Epithelial cell of esophagus (primary cell): ENCODE data around the gene TUBA1B.
"Not testable (repeated sequence)": the region's sequence is repeated elsewhere in the genome, so short reads cannot be mapped to it uniquely, and the experiment has no call there.

Experiments
- DNase-seq: peaks from one replicate; pipeline ENCODE4 v3.0.0; 2010; ENCODE audit warnings: low read depth
- H3K4me3 ChIP-seq: 2 replicates; pipeline ENCODE4 v1.5.1; 2011; ENCODE audit warnings: mild to moderate bottlenecking, low read length, control low read depth
- TF ChIP-seq, protein P1 (sequence below): IDR thresholded peaks from 2 replicates; pipeline ENCODE4 v1.5.1; 2011; ENCODE audit warnings: low read depth, mild to moderate bottlenecking, low read length, control low read depth, inconsistent platforms; ENCODE audit not compliant: insufficient read depth; ENCODE audit errors: missing control alignments

The TUBA1B gene

DNA sequence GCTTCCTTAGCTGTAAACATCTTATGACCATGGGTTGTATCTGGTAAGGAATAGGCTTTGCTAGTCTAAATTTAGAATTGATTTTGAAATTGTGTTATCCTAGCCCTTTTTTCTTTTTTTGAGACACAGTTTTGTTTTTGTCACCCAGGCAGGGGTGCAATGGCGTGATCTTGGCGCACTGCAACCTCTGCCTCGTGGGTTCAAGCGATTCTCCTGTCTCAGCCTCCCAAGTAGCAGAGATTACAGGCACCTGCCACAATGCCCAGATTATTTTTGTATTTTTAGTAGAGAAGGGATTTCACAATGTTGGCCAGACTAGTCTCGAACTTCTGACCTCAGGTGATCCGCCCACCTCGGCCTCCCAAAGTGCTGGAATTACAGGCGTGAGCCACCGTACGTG, 2.4 kb upstream of the TUBA1B start:
- no peak overlapping the region for H3K4me3 ChIP-seq
- no peak for DNase-seq
- TF ChIP-seq, protein P1, sequence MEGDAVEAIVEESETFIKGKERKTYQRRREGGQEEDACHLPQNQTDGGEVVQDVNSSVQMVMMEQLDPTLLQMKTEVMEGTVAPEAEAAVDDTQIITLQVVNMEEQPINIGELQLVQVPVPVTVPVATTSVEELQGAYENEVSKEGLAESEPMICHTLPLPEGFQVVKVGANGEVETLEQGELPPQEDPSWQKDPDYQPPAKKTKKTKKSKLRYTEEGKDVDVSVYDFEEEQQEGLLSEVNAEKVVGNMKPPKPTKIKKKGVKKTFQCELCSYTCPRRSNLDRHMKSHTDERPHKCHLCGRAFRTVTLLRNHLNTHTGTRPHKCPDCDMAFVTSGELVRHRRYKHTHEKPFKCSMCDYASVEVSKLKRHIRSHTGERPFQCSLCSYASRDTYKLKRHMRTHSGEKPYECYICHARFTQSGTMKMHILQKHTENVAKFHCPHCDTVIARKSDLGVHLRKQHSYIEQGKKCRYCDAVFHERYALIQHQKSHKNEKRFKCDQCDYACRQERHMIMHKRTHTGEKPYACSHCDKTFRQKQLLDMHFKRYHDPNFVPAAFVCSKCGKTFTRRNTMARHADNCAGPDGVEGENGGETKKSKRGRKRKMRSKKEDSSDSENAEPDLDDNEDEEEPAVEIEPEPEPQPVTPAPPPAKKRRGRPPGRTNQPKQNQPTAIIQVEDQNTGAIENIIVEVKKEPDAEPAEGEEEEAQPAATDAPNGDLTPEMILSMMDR, result no peak

DNA sequence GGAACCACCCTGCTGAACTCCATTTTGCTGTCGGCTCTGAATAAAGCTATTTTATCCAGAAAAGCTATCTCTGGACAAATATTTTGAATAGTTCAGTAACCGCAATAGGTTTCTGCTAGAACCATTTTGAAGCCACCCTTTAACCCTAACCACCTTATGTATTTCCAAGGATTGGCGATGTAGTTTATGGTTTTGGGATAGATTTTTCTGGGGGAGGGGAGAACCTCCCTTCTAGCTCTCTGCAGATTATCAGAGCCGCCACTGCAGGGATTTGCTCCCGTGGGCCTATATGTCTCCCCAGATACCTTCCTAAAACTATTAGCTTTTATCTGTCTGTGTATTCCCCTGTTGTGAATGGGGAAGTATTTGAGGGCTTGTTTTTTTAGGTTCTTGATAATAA, 1.8 kb upstream of the TUBA1B start:
- no peak overlapping the region for H3K4me3 ChIP-seq
- DNase-seq, result no peak

DNA sequence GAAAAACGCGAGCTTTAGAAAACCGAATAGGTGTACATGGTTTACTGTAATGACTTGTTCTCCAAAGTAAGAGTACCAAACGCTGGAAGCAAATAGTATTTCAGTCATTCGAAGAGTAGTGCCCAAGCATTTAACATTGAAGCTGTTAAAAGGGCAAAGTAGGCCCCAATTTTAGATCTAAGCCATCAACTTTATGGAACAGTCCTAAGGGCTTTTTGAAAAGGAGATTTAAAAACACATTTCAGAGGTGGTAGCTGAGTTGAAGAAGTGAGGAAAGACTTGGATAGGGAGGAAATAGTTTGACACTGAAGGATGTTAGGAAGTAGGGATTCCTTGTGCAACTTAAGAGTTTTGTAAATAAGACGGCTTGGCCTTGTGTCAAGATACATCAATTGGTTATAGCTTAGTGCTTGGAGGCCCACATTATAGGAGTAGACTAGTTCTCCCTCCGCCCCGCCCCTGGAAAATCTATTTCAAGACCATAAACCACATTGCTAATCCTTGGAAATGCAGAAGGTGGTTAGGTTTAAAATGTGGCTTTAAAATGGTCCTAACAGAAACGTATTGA, 783 bp upstream of the TUBA1B start:
- peak; percentile 28 for DNase-seq
- TF ChIP-seq, protein P1, result no peak
- peak overlapping the region; percentile 35 for H3K4me3 ChIP-seq

More for the DNA sequence above, 1.8 kb upstream of the TUBA1B start:
- TF ChIP-seq, protein P1, result no peak

DNA sequence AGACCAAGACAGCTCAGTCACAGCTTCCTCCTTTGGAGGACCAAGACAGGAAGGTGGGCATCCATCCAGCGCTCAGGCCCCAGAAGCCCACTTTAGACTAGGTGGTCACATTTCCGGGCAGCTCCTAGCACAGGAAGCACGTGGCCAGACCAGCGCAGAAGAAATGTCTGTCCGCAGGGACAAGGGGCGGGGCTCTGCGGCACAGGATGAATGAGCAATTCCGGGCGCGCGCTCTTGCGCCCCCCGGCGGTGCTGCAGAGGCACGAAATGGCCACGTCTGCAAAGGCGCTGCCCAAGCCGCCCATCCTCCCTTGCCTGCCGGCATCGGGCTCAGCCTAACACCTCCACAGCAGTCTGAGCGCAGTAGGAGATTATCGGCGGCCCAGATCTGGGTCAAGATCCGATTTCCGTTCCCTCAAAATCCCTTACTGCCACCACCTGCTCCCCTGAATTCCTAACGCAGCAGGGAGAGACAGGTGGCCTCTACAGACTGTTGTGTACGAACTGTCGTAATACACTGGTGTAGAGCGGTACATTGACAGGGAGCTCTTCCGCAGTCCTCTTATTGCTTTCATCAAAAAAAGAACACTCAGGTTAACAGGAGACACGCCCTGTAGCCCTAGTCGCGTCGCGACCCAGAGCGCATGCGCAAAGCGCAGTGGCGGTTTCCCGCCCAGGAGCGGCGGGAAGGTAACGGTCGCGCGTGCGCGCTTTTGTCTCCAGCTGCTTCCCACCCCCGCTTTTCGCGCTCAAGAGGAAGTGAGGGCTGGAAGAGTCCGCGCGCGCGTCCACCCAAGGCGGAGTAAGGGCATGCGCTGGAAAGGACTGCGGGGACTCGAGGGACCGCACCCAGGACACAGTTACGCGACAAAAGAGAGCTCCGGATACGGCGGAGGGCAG, 794 bp downstream of the TUBA1B start:
- TF ChIP-seq, protein P1, result peak; percentile 90
- DNase-seq, result peak; percentile 93
- H3K4me3 ChIP-seq, result peak overlapping the region; percentile 97

DNA sequence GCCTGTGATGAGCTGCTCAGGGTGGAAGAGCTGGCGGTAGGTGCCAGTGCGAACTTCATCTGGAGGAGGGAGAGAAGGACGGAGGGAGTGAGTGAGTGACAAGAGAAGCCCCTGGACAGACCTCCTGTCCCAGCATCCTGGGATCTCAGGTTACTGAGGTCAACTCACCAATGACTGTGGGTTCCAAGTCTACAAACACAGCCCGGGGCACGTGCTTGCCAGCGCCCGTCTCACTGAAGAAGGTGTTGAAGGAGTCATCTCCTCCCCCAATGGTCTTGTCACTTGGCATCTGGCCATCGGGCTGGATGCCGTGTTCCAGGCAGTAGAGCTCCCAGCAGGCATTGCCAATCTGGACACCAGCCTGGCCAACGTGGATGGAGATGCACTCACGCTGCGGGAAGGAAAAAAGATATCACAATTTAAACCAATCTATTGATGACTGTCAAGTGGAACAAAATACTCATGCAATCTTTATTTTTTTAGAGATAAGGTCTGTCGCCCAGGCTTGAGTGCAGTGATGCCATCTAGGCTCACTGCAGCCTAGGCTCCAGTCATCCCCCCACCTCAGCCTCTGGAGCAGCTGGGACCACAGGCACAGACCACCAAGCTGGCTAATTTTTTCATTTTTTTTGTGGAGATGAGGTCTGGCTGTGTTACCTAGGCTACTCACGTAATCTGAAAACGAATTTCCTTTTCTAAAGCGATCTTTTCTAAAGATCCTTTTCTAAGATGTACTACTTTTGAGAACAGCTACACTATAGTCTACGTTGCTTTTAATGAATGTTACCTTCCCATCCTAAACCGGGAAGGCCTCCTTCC, 1.7 kb downstream of the TUBA1B start:
- TF ChIP-seq, protein P1, result no peak
- DNase-seq, result no peak
- H3K4me3 ChIP-seq, result peak overlapping the region; percentile 97

DNA sequence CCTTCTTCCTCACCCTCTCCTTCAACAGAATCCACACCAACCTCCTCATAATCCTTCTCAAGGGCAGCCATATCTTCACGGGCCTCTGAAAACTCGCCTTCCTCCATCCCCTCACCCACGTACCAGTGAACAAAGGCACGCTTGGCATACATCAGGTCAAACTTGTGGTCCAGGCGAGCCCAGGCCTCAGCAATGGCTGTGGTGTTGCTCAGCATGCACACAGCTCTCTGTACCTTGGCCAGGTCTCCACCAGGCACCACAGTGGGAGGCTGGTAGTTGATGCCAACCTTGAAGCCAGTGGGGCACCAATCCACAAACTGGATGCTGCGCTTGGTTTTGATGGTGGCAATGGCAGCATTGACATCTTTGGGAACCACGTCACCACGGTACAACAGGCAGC, 3.2 kb downstream of the TUBA1B start:
- not testable (repeated sequence) for DNase-seq, H3K4me3 ChIP-seq
